ENCODE results near the gene CASP9.

The CASP9 gene

GRCh38 chr1:15449567-15449966 lies 74.4 kb downstream of the CASP9 start:
- no peak for DNase-seq (ENCODE audit: low read depth)
- no peak overlapping the region for H3K4me3 ChIP-seq (ENCODE audit: low read depth, low read length)
- TF ChIP-seq CTCF (IDR thresholded peaks at IDR 0.05; ENCODE audit: insufficient read depth, low read depth, low read length, missing control alignments): no peak

DNA sequence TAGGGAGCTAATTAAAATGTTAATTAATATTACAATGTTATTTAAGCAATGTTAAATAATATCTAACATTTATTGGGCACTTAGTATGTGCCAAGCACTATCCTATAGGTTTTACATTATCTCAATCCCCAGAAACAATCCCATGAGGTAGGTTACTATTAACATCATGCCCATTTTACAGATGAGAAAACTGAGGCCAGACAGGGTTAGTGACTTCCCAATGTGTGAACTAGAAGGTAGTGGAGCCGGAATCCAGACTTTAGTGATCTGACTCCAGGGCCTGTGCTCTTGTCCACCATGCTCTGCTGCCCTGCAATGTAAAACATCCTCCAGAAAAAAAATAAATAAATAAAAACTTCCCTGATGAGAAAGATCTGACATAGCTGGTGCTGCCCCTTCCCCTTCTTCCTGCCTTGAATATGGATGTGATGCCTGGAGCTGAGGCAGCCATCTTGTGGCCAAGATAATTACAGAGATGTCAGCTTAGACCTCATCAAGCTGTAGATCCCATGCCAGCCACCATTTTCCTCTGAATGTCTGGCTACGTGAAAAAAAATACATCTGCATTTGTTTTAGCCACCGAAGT lies 75.0 kb downstream of the CASP9 start:
- no peak for TF ChIP-seq CTCF (IDR thresholded peaks at IDR 0.05; ENCODE audit: insufficient read depth, low read depth, low read length, missing control alignments)
- DNase-seq (ENCODE audit: low read depth): no peak

GRCh38 chr1:15446212-15446611 lies 77.8 kb downstream of the CASP9 start:
- no peak overlapping the region for H3K4me3 ChIP-seq (ENCODE audit: low read depth, low read length)
- DNase-seq (ENCODE audit: low read depth): no peak
- no peak for TF ChIP-seq CTCF (IDR thresholded peaks at IDR 0.05; ENCODE audit: insufficient read depth, low read depth, low read length, missing control alignments)

More for the DNA sequence above, 75.0 kb downstream of the CASP9 start:
- no peak overlapping the region for H3K4me3 ChIP-seq (ENCODE audit: low read depth, low read length)

GRCh38 chr1:15445390-15446122 lies 78.5 kb downstream of the CASP9 start:
- H3K4me3 ChIP-seq (ENCODE audit: low read depth, low read length): no peak overlapping the region
- TF ChIP-seq CTCF (IDR thresholded peaks at IDR 0.05; ENCODE audit: insufficient read depth, low read depth, low read length, missing control alignments): no peak
- DNase-seq (ENCODE audit: low read depth): no peak

- TF ChIP-seq CTCF (IDR thresholded peaks at IDR 0.05; ENCODE audit: insufficient read depth, low read depth, low read length, missing control alignments): no peak
- DNase-seq (ENCODE audit: low read depth): no peak
- H3K4me3 ChIP-seq (ENCODE audit: low read depth, low read length): no peak overlapping the region
These were observed 79.3 kb downstream of the CASP9 start for GRCh38 chr1:15444468-15445389.

DNA sequence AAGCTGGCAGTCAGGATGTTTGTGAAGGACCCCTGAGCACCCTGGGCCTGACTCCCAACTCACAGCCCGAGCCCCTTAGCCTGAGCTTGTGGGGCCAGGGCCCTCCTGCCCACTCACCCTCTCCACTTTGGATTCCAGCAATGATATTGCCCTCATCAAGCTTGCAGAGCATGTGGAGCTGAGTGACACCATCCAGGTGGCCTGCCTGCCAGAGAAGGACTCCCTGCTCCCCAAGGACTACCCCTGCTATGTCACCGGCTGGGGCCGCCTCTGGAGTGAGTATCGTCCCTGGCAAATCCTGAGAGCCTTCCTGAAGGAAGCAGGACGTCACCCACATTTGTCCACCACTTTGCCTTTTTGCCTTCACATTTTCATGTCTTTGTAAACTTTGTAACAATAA lies 80.7 kb downstream of the CASP9 start:
- H3K4me3 ChIP-seq (ENCODE audit: low read depth, low read length): no peak overlapping the region
- DNase-seq (ENCODE audit: low read depth): no peak
- no peak for TF ChIP-seq CTCF (IDR thresholded peaks at IDR 0.05; ENCODE audit: insufficient read depth, low read depth, low read length, missing control alignments)

All from GM12865 (cell line).